Measurements from ENCODE around the gene FTO. TPM values are rescaled to one million over a fixed set of nuclear protein-coding genes. Genes with fewer than 3 reads are reported as not detected.

The FTO gene
- total RNA-seq, 1 experiment from 2014 or later, result 57.4 TPM

GRCh38 chr16:54178478-54178976 lies 474.6 kb downstream of the FTO start:
- CTCF ChIA-PET, result no interaction called here

More at GRCh38 chr16:54178478-54178976, 474.6 kb downstream of the FTO start:
- POLR2A ChIA-PET, result no interaction called here
- H3K27me3 Mint-ChIP-seq (ENCODE audit: low read depth), result peaks cover 3% of the 10 kb centered on the region; the same call in 1 of the 2 replicates
- DNase-seq (ENCODE audit: low spot score), result no peak
- no peak overlapping the region for H3K4me3 Mint-ChIP-seq
- ATAC-seq, result no peak
- H3K27ac Mint-ChIP-seq, result no peak overlapping the region
- TF ChIP-seq ZNF138 (CRISPR knock-in tag; conservative IDR thresholded peaks at IDR 0.05) (no peak), TEAD4 (CRISPR knock-in tag; IDR thresholded peaks at IDR 0.05) (no peak), TEAD1 (CRISPR knock-in tag; IDR thresholded peaks at IDR 0.05) (no peak), IRF1 (CRISPR knock-in tag; IDR thresholded peaks at IDR 0.05) (no peak), CBFB (CRISPR knock-in tag; IDR thresholded peaks at IDR 0.05; ENCODE audit: low read depth) (no peak), SMAD4 (CRISPR knock-in tag; IDR thresholded peaks at IDR 0.05) (no peak), ZNF416 (CRISPR knock-in tag; IDR thresholded peaks at IDR 0.05) (no peak), RORB (CRISPR knock-in tag; IDR thresholded peaks at IDR 0.05) (no peak), ZNF512 (CRISPR knock-in tag; IDR thresholded peaks at IDR 0.05; ENCODE audit: borderline replicate concordance) (no peak), ARID4B (CRISPR knock-in tag; IDR thresholded peaks at IDR 0.05; ENCODE audit: borderline replicate concordance) (no peak), MYBL2 (CRISPR knock-in tag; IDR thresholded peaks at IDR 0.05) (no peak), E2F5 (CRISPR knock-in tag; IDR thresholded peaks at IDR 0.05) (no peak), NFE2L1 (CRISPR knock-in tag; IDR thresholded peaks at IDR 0.05) (no peak), KAT7 (CRISPR knock-in tag; IDR thresholded peaks at IDR 0.05; ENCODE audit: borderline replicate concordance) (no peak), ESRRA (CRISPR knock-in tag; IDR thresholded peaks at IDR 0.05; ENCODE audit: borderline replicate concordance) (no peak), HMGA2 (CRISPR knock-in tag; IDR thresholded peaks at IDR 0.05) (no peak), ZNF317 (CRISPR knock-in tag; IDR thresholded peaks at IDR 0.05; ENCODE audit: borderline replicate concordance, low read depth) (no peak), ZNF219 (CRISPR knock-in tag; IDR thresholded peaks at IDR 0.05; ENCODE audit: borderline replicate concordance) (no peak)
- H3K36me3 Mint-ChIP-seq, result no peaks in the 10 kb centered on the region
- peaks cover 38% of the 10 kb centered on the region for H3K4me1 Mint-ChIP-seq
- peaks cover 6% of the 10 kb centered on the region for H3K9me3 Mint-ChIP-seq
